Inferior parietal cortex (tissue), 1 donor: Measurements from ENCODE around the gene TACR1.

Experiments used
- DNase-seq: peaks from one replicate; pipeline ENCODE4 v3.0.0-alpha.2; 2016; ENCODE audit errors: extremely low spot score

The TACR1 gene

DNA sequence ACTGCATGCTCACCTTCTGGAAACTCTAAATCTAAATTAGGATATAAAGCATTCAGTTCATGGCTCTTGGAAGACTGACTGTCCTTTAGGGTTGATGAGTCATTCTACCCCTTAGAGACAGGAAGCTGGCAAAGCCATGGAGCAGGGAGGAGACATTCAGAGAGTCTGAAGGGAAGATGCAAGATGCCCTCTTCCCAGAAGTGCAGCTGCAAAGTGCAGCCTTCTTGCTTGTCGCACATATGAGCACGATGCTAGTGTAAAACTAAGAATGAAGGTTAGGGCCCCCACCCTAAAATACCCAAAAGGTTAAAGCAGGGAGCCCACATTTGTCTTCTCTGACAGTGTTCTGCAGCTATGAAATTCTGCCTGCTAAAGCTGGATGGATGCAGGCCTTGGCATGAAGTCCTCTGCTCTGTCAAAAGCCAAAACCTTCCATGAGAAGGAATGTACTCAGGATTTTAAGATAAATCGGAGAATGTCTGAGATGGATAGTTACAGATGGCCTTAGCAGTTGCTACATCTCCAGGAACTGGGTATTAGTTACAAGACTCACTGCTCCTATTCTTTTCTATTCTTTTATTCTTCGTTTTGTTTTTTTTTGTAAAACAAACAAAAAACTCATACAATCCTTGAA lies 151.2 kb downstream of the TACR1 start:
- peak; percentile 15 for DNase-seq

DNA sequence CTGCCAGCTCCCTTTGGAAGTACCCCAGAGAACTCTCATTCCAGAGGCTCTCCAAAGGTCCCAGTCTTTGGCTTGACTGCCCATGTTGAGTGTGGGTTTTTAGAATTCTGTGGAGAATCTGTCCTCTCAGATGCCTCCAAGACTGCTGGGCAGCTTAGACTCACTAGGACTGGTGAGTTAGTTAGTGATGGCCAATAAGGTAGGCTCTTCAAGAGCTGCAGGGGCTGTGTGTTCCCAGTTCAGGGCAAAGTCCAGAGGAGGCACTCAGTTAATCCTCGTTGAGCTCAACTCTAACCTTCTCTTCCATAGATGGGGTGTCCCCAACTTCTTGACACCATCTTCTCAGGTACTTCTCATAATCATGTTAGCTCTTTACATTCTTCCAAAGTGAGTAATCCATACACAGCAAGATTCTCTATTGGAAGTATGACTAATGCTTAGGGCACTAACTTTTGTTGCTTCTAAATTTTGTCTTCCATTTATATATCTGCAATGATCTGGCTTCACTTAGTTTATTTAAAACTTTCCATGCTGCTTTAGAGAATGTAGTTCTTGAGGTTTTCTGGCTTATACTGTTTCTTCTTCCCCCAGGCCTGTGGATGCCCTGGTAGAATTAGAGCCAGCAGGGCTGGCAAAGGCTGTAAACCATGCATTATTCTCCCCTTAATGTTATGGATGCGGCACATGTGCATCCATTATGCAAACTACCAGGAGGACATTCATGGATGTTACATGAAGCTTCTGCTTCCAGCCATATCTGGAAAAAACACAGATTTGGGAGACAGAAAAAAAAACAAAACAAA lies 151.9 kb downstream of the TACR1 start:
- DNase-seq, result no peak

DNA sequence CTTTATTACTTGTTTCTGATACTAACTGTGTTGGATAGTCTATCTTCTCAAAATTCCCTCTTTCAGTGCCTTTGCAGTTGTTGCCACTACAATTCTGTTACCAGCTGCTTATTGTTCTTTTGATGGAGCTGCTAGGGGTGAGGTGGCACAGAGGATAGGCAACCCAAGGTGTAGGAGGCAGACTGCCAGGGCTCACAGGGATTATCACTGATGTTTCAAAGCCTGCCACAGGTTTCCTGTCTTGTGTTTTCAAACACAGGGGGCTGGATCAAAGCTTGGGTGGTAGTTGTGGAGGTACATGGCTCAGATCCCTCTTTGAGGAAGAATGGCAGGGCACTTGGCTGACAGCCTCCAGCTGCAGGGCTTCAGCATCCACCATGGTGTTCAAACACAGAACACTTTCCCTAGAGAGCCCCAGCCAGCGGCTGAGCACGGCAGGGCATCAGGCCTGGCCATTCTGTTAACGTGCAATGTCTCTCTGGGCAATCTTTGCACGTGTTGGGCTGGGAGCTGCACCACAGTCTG lies 153.7 kb downstream of the TACR1 start:
- no peak for DNase-seq

DNA sequence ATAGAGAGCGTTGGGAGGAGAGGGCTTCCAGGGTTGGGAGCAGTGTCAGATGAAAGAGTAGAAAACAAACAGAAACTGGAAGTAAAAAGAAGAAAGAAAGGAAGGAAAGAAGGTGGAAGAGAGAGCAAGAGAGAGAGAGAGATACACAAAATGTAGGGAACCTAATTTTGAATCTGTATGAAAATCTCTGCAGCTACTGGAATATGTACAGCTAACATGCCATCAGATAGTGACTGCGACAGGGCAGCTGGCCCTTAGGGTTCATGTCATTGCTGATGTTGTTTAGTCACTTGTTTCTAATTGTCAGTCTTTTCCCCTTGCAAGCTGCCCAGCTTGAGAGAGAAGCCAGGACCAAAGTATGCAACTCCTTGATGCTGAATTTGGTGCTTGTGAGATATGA lies 155.0 kb downstream of the TACR1 start:
- no peak for DNase-seq

DNA sequence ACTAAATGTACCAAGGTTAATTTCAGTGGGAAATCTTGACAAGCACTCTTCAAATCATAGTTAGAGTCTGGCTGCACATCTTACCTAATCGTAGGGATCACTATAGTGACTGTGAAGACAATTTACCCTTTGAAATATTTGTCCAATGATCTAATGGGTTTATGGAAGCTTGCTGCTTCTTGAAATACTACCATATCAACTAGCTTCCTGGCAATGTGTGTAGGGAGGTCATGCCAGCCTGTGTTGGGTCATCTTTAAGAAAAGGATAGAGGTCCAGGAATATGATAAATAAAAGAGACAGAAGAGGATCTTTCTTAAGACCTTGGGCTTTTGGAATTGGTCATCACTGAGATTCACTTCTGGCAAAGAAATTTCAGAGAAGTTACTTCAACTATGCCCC lies 156.5 kb downstream of the TACR1 start:
- no peak for DNase-seq

DNA sequence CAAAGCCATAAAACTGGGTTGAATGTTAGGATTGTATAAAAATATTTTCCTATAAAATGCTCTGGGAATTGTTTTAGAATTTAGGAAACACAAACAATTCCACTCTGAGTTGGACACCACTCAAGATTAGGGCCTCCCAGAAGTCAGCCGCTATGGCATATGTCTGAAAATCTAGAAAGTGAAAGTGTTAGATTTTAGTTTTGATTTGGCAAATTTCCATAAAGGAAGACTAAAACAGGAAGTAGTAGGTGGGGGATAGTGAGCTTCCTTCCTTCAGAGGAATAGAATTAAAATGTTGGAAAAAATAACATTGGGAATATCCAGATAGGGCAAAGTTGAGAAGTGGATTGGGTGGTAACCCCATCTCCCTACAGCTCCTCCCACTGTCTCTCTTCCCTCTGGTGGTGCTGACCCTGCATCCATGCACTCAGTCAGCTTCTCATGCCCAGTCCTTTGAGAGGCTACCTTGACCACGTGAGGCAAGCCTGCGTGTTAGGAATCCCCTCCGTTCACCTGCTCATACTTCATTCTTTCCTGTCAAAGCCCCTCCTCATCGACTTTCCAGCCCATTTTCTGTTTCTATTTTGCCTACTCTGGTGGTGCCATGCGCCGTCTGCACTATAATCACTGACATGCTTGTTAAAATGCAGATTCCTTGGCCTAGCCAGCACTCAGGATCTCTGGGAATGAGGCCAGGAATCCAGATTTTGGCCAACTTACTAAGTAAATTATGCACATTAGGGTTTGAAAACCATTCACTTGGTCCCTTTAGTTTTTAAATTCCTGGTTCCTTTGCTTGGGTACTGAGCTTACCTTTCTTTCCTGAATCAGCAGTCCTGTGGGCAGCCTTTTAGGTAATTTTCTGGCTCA lies 157.4 kb downstream of the TACR1 start:
- DNase-seq, result no peak

DNA sequence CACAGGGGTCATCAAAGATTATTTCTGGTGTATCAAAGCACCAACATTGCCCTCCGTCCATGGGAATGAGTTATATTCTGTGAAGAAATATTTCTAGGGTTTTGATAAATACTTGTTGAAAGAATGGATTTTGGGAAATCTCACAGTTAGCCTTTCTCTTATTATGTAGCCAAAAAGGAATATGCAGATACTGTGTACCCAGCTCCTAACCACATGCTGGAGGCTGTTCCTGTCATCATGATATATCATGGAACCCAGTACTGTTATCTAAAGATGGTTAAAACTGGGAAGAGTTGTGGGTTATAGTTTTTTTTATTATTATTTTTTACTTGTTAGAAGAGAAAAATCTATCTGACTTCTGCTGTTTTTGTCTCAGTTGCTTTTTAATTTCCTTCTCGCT lies 158.1 kb downstream of the TACR1 start:
- DNase-seq, result no peak

DNA sequence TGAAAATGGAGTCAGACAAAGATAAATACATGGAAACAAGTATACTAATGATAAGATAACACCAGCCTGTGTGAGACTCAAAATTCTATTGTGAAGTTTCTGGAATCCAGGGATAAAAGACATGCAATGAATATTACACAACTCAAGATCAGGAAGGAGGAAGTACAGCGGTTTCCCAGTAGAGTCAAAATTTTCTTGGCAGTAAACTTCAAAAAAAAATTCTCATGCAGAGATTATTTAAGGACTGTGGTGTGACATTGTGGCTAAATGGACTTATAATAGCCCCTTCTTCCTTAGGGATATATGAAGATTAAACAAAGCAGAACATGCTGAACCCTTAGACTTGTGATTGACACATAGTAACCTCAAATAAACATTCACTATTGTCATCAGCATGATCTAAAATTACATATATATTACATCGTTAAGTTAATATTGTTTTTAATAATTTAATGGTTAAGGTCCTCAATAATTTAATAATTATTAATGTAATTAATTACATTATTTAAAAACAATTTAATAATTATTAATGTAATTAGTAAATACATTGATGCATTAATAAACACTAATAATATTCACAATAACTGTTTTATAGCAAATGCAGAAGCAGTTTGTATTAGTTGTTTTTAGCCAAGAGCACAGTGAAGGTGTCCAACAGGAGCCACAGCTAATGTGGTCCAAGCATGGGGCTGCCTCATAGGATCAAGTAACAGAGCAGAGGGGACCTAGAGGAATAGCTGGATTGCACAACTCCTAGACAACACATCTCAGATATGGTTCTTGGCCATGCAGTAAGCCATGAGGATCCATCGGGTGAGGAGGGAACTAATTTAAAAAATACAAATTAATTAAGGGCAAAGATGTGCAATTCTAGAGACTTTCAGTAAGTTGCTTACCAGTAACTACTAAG lies 163.6 kb downstream of the TACR1 start:
- DNase-seq, result no peak

DNA sequence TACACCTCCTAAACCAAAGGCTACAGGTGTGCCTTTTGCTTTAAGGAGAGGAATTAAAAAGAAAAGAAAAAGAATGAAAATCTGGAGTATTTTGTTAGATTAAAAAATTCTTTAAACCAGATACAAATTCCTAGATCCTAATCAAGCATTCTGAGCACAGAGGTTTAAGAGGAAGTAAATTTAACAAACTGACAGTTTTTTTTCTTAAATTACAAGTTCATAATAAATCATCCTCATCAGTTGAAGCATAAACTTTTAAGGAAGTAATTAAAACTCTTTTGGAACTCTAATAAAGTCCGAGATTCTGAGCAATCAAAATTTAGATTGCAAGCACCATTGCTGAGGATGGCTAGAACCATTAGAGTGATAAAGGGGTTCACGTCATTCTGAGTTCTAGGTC lies 165.8 kb downstream of the TACR1 start:
- no peak for DNase-seq

DNA sequence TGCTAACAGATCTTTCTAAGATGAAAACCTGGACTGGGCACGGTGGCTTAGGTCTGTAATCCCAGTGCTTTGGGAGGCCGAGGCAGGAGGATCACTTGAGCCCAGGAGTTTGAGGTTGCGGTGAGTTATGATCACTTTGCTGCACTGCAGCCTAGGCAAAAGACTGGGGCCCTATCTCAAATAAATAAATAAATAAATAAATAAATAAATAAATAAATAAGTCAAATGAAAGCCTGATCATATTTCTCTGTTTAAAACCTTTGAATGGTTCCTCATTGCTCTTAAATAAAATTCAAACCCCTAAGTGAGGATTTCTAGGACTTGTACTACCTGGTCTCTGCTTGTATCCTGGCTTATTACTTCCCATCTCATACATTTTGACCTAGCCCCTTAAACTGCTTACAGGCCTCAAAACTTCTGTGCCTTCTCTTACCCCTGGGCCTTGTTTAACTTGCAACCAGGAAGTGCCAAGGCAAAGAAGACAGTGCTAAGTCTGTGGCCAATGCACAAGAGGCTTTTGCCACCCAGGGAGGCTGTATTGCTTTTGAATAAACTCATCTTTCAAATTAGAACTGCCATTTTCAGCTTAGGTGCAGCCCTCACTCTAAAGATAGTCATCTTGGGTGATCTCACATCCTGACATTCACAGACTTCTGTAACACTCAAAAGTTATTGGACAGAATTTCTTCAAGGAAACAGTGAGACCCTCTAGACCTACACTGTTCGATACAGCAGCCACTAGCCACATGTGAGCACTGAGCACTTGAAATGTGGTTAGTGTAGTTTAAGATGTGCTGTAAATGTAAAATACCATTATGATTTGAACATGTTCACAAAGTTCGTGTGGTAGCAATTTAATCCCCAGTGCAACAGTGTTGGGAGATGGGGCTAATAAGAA lies 167.2 kb downstream of the TACR1 start:
- DNase-seq, result no peak

DNA sequence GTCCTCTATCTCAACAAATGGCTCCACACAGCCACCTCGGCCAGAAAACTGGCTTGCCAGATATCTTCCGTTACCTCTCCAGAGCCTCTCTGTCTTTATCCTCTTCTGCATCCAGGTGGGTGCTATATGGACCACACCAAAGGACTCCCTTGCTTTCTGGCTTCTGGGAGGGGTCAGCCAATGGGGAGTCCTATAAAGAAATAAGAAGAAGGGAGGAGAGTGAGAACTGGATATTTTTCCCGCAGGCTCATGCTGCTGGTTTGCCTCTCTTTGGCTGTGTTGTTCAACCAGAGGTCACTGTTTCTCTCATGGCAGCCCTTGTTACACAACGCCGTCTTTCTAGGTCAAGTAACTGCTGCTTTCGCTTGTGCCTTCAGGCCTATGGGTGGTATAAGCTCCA lies 168.1 kb downstream of the TACR1 start:
- DNase-seq, result no peak

DNA sequence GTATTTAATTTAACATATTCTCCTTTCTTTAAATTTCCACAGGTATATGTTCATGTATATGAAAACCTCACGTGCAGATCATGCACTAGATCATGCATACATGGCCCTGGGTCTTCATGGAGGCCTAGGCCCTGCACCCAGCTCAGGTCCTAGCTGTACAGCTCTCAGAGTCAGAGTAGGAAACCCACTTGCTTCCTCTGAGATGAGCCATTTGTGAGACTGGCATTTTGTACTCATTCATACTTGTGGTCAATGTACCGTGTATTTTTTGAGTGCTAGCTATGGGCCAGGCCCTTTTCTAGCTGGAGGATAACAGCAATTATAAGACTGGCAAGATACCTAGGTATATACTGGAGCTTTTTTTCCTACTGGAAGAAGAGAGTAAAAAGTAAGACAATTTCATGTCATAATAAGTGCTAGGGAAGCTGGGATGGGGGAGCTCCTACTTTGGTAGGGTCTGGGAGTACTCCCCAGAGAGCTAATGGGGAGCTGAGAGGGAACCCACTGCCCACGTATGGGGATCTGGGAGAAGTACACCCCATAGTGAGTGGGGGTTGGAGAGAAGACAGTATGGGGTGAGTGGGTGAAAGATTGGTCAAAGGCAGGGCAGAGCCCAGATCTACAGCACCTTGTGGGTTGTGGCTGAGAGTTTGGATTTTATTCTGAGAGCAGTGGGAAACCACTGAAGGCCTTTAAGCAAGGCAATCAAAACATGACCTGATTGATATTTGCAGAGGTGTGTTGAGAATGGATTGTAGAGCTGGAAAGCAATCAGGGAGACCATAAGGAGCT lies 168.9 kb downstream of the TACR1 start:
- DNase-seq, result no peak

DNA sequence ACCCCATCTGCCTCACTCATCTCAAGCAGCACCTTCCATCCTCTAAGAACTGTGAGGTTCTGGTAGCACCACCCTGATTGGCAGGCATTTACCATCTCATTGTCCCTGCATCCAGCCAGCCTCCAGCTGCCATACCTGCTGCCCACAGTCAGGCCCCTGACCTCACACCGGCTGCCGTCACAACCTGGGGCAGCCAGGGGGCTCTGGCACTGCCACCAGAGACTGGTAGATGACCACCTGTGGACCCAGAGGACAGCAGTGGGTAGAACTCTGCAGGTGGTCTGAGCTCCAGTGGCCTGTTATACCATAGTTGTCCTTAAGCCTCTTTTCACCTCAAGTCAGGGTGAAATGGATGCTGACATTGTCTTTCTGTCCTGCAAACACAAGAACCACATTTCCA lies 171.4 kb downstream of the TACR1 start:
- no peak for DNase-seq

DNA sequence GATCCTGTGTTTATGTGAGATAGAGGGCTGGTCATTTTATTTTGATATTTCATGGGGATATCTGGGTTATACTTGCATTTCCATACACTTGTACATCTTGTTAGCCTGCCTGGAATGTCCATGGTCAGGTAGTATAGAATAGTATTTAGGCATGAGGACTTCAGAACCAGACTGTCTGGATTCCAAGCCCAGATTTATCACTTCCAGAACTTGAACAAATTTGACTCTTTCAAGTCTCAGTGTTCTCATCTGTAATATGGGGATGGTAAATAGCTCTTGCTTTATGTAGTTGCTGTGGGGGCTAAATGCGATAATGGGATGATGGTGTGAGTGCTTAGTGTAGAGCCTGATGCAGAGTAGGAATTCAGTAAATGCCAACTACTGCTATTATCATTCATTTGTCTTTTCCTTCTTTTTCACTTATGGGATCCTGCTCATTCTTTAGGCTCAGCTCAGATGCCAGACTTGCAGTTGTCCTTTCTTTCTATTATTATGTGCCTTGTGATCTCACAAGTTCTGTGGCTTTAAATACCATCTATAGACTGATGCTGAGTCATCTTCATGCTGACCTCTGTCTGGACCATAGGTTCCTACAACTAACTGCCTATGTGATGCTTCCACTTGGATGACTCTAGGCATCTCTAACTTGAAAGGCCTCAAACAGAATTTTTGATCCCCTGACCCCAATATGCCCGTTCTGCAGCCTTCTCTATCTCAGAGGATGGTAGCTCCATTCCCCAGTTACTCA lies 173.5 kb downstream of the TACR1 start:
- no peak for DNase-seq

DNA sequence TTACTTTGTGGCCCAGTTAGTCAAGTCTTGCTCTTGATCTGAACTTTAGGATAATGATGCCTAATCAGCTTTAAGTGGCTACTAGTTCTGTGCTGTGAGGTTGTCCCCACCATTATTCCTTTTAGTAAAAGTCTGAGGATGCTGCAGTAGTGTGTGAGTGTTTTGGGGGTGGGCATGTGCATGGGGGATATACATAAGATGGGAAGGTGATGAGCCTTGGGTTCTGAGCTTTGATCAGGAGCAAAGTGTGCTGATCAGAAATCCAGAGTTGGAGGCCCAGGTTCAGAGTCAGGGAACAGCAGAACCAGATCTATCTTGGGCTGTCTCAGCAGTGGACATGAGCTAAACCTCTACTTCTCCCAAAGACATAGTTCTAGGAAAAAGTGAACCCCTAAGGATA lies 174.1 kb downstream of the TACR1 start:
- DNase-seq, result no peak

DNA sequence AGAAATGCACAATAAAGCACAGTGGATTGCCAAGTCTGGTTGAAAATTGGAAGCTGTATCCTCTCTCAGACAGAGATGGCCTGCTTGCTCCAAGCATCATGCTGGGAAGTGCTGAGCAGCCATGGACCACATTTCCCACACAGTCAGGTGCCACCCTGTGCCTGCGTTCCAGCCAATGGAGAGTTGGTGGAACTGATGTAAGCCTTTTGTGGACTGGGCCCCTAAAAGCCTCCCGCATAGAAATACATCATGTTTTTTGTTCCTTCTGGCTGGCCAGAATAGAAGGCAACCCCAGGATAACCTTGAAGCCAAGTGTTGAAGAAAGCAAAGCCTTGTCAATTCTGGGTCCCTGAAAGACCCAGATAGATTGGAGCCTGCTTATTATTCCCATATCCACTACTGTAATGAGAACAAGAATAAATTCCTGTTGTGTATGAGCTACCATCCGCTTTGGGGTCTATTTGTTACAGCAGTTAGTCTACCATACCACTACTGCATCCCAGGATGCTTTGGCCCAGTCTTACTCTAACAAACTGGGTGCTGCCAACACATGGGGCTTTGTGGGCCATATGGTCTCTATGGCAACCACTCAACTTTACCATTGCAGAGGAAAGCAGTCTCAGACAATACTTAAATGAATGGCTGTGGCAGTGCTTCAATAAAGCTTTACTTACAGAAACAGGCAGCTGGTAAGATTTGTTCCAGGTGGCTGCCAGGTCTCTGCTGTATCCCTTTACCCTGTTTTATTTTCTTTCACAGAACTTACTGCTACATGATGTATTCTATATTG lies 175.5 kb downstream of the TACR1 start:
- no peak for DNase-seq

DNA sequence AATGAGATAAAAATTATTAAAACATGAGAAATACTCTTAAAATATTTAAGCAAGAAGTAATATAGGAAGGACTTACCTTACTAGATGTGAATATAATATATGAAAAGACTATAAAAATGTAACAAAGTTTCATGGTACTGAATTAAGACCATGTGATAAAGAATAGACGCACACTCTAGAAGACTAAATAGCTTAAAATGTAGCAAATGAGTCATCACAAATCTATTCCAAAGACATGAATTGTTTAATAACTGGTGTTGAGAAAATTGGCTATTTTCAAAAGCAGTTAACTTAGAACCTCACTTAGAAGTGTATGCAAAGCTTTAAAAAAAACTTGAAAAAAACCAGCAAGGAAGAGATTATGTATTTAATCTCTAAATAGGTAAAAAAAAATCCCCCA lies 176.8 kb downstream of the TACR1 start:
- DNase-seq, result no peak

DNA sequence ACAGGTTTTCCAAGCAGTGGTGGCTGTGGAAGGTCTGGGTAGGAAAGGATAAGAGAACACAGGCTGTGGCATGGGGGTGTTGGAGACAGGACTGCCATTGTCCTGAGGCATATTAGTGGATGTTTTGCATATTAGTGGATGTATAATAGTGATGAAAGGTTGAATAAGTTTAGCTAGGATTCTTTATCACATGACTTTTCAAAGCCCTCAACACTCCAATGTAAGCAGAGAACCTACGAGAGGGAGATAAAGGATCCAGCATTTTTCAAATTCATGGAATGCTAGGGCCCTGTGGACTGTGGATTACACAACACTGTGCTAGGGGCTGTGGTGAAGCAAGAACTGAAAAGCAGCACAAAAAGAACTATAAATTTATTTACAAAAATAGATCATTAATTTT lies 177.6 kb downstream of the TACR1 start:
- no peak for DNase-seq
